ENCODE results near the gene SPTAN1.

Gene SPTAN1

DNA sequence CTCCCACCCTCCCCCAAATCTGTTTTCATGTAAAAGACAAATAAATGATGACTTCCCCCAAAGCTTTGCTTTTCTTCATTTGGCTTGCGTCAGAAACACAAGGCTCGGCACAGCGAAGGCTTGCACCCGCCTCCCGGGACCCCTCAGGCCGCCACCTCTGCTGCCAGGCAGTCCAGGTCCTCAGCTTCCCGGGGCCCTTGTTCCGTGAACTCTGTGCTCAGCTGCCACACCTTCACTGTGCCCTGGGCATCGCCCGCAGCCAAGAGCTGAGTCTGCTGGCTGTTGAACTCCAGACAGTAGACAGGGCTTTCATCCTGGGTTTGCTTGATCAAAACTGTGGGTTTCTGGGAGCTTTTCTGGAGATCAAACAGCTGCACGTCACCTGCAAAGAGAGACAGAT, 81.2 kb downstream of the SPTAN1 start:
- DNase-seq = no peak

- DNase-seq = no peak
Observed at GRCh38 chr9:128634111-128634510, 81.7 kb downstream of the SPTAN1 start.

DNA sequence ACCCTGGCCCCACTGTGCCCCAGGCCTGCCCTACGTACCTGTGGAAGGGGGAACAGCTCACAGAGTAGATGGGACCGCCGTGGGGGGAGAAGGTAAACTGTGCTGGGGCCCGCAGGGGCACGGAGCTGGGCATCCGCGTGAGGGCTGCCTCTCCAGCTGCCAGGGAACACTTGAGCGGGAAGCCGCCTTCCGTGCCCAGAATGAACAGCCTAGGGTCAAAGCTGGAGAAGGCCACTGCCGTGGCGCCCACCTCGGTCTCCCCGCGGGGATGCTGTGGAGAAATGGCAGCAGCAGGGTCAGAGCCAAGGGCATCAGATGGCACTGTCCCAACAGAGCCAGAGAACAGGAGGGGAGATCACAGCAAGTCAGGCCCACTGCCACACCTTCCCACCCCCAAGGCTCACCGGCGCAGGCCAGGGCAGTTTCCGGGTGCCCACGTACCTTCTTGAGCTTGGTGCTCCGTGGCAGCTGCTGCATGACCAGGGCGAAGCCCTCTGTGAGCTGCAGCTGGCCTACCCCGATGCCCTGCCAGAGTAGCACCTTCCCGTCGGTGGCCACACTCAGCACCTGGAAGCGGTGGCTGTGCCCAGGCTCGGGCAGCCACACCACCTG, 82.4 kb downstream of the SPTAN1 start:
- no peak for DNase-seq

- peak; percentile 98 for DNase-seq
Observed at GRCh38 chr9:128635266-128636023, 83.1 kb downstream of the SPTAN1 start.

DNA sequence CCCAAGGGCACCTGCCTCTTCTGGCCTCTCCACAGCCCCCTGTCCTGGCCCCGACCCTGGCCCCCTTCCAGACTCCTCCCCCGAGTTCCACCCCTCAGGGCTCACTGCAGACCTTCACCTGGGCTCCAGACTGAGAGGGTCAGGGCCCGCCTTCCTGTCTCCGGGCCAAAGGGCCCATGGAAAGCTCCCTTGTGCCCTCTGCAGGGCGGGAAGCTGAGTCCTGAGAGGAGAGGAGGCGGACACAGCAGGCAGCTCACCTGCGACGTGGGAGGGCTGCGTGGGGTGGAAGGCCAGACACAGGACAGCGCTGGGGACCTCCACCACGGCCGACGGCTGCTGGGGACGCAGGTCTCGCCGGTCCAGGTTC, 83.6 kb downstream of the SPTAN1 start:
- no peak for DNase-seq

DNA sequence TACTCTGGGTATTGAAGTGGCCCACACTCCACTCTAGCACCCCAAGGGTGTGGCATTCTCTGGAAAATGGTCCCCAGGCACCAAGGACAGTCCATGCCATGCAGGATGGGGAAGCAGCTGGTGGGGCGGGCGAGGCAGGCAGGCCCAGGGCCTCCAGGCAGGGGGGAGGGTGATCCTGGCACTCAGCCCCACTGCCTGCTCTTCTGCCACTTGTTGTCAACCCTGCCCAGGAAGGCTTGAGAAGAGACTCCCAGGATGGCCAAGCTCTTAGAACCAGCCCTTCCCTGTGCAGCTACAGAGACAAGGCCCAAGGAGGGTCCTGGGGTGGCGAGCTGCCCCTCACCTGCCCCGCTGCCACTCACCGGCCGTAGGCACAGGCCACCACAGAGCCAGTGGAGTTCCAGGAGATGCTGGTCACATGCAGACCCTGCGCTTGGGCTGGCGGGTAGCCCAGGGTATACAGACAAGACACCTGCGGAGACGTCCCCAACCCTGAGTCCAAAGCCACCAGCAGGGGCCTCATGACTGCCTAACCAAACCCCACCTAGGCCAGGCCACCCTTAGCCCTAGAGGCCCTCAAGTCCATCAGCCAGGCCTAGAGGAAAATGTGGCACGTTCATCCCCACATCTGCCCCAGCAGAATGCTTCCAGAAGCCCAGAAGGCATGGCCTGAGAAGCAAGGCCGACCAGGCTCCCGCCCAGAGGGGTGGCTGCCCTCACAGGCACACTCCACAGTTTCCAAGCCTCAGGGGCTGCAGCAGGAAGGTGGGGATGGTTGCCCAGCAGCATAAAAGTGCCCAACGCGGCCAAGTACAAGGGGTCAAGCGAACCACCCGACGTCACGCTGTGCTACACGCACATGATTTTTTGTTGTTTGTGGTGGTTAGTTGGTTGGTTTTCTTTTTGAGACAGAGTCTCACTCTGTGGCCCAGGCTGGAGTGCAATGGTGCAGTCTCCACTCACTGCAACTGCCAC, 84.5 kb downstream of the SPTAN1 start:
- no peak for DNase-seq

- DNase-seq = no peak
Observed at GRCh38 chr9:128637656-128638055, 85.3 kb downstream of the SPTAN1 start.

DNA sequence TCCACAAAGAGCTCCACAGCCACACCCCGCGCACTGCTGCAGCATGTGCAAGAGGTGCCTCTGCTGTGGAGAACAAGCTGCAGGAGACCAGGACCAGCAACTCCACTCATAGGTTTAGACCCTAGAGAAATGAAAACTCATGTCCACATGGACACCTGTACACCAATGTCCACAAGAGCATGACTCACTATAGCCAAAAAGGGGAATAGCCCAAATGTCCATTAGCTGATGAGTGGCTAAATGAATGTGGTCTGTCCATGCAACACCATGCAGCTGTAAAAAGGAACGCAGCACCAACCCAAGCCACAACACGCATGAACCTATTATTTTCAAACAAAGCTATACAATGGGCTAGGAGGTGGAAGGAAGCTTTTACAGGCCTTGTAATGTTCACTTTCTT, 86.2 kb downstream of the SPTAN1 start:
- no peak for DNase-seq

- no peak for DNase-seq
Observed at GRCh38 chr9:128640603-128641002, 88.2 kb downstream of the SPTAN1 start.

- DNase-seq = no peak
Observed at GRCh38 chr9:128642675-128643245, 90.4 kb downstream of the SPTAN1 start.

GRCh38 chr9:128643519-128644300, 91.3 kb downstream of the SPTAN1 start:
- DNase-seq = no peak

DNA sequence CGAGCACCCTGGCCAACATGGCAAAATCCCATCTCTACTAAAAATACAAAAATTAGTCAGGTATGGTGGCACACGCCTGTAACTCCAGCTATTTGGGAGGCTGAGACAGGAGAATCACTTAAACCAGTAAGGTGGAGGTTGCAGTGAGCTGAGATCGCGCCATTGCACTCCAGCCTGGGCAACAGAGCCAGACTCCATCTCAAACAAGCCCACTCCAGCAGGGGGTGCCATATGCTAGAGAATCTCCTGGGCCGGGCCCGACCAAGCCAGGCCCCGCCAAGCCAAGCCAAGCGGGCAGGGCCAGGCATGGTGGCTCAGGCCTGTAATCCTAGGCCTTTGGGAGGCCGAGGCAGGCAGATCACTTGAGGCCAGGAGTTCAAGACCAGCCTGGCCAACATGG, 95.8 kb downstream of the SPTAN1 start:
- DNase-seq = peak; percentile 57

GRCh38 chr9:128651798-128652197, 99.4 kb downstream of the SPTAN1 start:
- no peak for DNase-seq

DNA sequence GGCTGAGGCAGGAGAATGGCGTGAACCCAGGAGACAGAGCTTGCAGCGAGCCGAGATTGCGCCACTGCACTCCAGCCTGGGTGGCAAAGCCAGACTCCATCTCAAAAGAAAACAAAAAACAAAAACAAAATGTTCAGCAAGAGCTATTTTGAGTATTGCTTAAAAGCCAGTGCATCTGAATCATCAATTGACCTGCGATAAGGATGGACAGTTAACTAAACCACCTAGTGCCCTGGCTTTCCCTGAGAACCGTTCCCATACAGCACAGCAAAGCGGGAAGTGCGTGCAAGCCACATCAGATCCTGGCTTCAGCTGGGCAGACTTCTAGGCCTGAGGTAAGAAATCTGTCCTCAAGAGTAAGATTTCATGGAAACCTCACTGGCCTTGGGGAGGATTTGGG, 101.5 kb downstream of the SPTAN1 start:
- no peak for DNase-seq

GRCh38 chr9:128654481-128654880, 102.1 kb downstream of the SPTAN1 start:
- no peak for DNase-seq

DNA sequence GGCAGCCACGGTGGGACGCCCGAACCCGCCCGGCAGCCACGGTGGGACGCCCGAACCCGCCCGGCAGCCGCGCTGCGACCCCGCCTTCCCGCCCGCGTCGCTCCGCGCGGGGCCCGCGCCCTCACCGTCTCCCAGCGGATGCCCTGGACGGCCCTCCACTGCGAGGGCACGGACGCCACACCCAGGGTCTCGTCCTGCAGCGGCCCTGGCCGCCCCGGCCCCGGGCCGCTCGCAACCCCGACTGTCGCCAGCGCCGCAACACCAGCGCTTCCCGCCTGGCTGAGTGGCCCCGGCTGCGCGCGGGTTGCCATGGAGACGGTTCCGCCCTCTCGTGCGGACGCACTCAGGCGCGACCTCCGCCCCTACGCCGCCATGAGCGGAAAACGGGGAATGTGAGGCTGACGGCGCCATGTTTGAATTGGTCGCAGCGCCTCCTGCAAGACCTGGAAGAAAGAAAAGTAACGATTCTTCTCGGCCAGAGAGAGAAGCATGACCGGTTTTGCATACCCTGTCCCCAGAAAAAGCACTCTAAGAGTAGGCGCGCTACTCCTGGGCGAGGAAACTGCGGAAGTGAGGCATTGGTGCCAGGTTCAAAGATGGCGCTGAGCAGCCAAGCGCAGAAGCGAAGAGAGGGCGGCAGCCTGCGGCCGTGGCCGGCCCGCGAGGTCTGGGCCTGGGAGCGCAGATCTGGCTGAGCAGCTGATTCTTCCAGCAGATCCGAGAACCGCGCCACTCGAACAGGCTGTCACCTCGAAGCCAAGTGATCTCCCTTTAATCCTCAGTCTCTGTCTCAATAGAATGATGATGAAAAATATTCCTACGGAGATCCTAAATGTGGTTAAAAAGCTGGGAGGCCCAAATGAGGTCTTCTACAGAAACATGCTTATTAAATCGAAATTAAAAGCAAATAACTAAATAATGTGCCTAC, 104.3 kb downstream of the SPTAN1 start, which contains the start of gene DYNC2I2:
Gene DYNC2I2 (minus strand): TSS at position 432 of the 928 bp plus-strand sequence. CDS start 121 bp downstream, at position 311.
- DNase-seq = peak; percentile 95

DNA sequence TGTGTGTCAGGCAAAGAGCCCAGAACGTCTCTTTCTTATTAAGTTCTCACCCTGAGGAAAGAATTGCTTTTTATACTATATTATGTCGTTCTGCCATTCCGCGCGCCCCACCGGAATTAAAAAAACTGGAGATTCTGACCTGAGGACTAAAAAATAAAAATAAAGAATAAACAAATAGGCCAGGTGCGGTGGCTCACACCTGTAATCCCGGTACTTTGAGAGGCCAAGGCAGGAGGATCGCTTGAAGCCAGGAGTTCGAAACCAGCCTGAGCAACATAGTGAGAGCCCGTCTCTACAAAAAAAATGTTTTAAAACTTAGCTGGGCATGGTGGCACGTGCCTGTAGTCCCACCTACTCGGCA, 104.9 kb downstream of the SPTAN1 start:
- DNase-seq = no peak

GRCh38 chr9:128657796-128658195, 105.4 kb downstream of the SPTAN1 start:
- no peak for DNase-seq

GRCh38 chr9:128666481-128666941, 114.1 kb downstream of the SPTAN1 start:
- DNase-seq = peak; percentile 27

DNA sequence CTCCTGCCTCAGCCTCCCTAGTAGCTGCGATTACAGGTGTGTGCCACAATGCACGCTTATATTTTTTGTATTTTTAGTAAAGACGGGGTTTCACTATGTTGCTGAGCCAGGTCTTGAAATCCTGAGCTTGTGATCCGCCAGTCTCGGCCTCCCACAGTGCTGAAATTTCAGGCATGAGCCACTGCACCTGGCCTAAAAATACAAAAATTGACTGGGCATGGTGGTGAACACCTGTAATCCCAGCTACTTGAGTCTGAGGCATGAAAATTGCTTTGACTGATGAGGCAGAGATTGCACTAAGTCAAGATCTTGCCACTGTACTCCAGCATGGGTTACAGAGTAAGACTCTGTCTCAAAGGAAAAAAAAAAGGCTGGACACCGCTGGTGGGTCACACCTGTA, 117.4 kb downstream of the SPTAN1 start:
- no peak for DNase-seq

DNA sequence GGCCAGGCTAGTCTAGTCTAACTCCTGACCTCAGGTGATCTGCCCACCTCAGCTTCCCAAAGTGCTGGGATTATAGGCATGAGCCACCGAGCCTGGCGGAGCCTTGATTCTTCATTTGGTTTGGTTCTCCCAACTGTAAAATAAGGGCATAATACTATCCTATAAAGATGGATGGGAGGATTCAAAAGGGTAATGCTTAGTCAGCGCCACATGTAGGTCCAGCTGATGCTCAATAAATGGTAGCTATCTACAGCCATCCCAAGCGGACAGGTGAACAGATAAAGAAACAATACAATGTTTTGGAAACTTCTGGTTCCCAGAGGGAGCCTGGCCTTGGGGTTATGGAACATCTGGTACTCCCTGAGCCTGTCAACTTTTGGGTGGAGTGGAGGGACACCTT, 123.0 kb downstream of the SPTAN1 start:
- no peak for DNase-seq

Data from fibroblast of skin of scalp (primary cell).